ENCODE data around the gene TMEM266.

The TMEM266 gene

DNA sequence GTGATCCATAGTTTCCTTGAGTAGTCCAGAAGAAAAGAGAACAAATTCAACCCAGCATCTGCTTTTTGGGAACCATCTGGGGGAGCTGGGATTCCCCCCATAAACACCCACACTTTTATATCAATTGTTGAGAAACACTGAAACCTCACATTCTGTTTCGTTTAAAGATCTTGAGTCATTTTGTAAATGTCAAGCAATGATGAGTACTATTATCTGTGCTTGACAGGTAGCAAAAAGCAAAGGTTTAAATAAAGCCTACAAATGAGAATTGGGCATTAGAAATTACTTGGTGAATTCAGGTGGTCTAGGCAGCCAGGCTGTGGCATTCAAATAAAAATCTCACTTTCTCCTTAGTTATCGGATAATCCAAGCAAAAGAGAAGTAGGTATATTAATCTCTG, 75.7 kb downstream of the TMEM266 start:
- no peak for DNase-seq

- no peak for DNase-seq
Observed at GRCh38 chr15:76138436-76138835, 78.7 kb downstream of the TMEM266 start.

- DNase-seq, result peak; percentile 30
Observed at GRCh38 chr15:76139368-76140073, 79.7 kb downstream of the TMEM266 start.

GRCh38 chr15:76140074-76140464, 80.3 kb downstream of the TMEM266 start:
- no peak for DNase-seq

DNA sequence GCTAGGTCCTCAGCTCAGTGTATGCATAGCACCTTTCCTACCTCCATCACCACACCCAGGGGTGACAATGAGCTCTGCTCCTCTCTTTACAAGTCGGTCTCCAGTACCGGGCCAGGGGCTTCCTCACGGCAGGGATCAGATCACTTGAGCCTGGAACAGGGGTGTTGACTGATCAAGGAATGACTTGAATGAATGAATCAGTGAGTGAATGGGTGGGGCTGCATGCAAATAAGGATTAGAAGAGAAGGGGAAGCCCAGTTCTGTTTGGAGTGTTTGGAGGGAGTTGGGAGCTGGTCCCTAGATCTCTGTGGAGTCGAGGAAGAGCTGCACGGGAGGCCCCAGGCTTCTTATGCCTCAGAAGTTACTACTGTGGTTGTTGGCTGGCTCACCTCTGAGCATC, 87.0 kb downstream of the TMEM266 start:
- DNase-seq, result no peak

DNA sequence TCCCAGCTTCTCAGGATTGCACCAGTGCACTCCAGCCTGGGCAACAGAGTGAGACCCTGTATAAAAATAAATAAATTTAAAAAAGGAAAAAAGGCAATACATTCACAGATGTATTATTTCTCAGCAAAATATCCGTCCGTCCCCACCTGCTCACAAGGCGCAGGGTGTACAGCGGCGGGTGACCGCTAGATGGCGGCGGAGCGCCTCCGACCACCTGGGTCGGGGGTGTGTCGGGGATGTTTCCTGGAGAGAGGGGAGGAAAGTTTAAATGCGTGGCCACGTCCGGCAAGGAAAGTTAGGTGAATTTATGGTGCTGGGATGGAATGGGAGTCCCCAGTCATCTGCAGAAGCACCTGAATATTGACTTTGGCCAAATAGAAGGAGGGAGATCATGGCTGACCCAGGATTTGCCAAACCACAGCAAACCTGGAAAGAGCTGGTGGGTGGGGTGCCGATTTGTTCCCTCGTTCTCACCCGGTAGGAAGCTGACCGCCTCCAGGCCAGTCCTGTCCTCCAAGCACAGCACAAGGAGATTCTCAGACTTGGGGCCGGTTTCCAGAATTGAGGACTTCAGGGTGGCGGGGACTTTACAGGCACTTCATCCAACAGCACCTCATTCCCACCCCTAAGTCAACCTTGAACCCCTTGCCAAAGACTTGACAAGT, 88.3 kb downstream of the TMEM266 start:
- no peak for DNase-seq

DNA sequence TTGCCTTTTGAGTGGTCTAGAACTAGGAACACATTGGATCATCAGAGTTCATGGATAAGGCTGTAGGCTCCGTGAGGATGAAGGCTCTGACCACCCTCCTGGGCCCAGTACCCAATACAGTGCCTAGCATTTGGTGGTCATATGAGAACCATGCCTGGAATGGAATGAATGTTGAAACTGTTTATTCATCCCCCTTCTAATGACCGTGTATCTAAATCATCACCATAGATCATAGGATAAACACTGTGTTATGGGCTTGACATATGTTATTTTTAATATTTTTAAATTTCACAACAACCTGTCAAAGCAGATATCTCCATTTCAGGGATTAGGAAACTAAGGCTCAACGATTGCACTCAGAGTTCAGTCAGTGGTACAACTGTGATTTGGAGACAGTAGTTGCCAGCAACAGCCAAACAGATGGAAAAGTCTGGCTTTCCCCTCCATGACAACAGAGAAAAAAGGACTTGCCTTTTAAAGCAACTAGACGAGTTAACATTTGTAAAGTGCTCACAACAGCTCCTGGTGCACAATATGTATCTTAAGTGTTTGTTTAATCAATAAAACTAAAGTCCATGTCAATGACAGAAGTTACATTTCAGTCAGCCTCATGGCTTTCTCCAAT, 89.6 kb downstream of the TMEM266 start:
- no peak for DNase-seq

- DNase-seq, result no peak
Observed at GRCh38 chr15:76150513-76150912, 90.7 kb downstream of the TMEM266 start.

DNA sequence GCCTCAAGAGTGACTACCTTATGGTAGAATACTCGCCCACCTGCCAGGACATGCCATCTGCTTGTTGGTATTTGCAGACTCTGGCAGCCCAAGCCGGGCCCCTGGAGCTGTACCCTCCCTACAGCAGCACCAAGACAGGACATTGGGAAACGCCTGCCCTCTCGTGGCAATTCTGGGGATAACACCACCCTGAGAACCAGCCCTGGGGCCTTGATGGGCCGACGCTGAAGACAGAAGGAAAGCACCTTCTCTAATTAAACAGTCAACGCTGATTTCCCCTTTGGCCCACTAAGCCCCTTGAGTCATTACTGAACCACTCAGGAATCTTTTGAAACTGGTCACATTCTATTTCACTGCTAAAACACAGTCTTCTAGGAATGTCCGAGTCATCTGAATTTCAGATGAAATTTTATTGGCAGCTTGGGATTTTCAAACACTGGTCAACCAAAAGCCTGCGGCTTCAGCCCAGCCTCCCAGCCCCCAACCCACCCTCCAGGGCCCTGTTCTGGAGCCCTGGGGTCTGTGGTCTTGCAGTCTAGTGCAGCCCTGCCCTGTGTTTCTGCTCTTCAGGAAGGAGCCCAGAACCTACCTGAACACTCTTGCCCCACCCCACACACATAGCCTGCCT, 91.3 kb downstream of the TMEM266 start:
- peak; percentile 56 for DNase-seq

DNA sequence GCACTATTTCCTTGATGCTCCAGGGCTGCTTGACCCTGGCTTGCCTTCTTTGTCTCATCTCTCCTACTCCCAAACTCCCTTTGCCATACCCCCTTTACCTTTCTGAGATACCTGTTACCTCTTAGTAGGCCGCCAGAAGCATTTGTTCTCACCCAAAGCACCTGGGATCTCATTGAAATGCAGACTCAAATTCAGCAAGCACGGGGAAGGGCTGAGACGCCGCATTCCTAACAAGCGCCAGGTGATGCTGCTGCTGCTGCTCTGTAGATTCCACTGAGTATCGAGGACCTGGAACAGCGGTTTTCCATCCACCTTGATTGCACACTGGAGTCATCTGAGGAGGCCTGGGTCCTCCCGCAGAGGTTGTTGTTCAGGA, 91.8 kb downstream of the TMEM266 start:
- DNase-seq, result no peak

GRCh38 chr15:76152197-76152596, 92.4 kb downstream of the TMEM266 start:
- DNase-seq, result no peak

- DNase-seq, result no peak
Observed at GRCh38 chr15:76153241-76154197, 93.7 kb downstream of the TMEM266 start.

DNA sequence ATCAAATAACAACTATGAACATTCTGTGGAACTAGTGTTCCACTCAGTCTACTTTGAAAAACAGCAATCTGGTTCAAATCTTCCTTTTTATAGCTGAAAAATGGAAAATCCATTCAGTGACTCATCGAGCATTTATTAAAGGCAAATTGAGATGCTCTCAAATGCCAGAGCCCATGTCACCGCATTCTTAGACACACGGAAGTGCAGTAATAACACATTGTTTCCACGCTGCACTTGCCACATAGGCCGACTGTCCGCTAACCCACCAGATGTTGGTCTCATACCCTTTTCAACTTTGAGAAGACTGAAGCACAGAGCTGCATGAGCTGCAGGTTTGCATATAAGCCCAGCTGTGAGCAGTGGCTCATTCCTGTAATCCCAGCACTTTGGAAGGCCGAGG, 95.9 kb downstream of the TMEM266 start:
- no peak for DNase-seq

DNA sequence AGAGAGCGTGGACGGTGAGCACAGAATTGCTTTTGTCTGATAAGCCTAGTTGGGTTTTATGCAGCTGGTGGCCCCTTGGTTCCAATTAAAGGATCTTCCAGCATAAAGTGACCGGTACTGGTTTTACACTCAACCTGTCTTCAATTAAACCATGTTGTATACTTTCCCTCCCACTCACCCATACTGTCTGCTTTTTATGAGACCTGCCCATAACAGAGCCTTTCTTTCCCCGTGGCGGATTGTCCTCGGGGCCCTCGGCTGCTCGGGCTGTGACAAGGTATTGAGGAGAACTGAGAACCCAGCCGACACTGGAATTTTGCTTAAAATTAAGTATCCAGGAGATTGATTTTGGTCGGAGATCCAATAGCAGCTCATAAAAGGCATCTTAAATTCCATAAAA, 98.4 kb downstream of the TMEM266 start:
- no peak for DNase-seq

DNA sequence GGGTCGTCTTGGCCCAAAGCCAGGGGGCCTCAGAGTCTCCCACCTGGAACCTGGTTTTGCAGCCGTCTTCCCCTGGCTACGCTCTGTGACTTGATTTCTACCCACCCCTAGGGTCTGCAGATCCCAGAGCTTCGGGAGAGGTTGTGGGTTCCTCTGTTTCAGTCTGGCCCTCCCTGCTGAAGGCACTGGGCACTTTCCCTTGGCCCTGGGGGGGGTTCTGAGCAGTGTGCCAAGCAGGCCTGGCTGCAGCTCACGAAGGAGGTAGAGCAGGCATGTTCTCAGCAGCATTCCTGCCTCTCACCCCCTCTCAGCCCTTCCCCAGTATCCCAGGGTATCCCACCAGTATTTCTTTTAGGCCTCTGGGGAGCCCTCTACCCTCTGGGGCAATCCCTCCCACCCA, 99.0 kb downstream of the TMEM266 start:
- DNase-seq, result no peak

DNA sequence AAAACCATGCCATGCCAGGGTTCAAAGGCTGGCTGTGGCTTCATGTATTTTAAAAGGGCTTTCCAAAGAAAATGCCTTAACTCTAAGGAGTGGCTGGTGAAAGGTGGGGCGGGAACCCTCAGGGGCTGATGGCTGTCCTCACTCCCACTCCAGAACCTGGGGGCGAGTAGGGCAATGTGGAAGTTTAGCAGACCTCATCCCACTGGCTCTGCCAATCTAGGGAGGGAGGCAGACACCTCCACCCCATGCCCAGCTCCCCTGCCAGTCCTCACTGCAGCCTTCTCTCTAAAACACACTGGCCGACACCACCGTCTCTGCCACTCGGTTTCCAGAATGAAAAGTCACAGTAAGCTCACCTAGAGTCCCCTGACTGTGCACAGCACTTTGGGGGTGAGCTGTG, 99.5 kb downstream of the TMEM266 start:
- DNase-seq, result no peak

DNA sequence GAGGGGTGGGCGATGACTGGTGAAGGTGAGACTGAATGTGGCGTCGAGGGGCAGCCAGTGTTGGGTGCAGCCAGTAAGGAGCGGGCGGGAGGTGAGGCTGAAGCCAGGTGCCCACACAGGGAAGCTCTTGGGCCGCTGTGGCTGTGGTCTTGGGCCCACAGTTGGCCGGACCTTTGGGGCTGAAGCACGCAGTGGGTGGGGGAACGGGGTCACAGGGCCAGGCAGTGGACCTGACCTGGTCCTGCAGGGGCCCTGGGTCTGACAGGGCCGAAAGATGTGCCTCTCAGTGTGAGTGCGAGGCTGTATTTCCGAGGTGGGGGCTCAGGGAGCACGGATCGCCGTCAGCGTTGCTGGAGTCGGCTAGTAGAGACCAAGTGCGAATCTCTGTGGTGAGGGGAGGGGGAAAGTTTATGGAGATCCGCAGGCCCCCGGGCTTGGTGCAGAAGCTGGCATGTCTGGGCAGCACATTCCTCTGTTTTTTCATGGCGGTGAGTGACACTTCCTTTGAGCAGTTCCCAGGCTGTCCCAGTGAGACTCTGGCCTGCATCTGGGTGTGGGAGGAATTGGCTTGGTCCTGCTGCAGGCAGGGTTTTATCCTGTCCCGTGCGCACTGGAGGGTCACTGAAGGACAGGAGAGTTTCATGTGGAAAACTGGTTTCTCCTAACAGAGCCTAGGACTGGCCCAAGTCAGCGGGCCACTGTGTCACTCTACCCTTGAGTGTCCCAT, 100.8 kb downstream of the TMEM266 start:
- DNase-seq, result no peak

DNA sequence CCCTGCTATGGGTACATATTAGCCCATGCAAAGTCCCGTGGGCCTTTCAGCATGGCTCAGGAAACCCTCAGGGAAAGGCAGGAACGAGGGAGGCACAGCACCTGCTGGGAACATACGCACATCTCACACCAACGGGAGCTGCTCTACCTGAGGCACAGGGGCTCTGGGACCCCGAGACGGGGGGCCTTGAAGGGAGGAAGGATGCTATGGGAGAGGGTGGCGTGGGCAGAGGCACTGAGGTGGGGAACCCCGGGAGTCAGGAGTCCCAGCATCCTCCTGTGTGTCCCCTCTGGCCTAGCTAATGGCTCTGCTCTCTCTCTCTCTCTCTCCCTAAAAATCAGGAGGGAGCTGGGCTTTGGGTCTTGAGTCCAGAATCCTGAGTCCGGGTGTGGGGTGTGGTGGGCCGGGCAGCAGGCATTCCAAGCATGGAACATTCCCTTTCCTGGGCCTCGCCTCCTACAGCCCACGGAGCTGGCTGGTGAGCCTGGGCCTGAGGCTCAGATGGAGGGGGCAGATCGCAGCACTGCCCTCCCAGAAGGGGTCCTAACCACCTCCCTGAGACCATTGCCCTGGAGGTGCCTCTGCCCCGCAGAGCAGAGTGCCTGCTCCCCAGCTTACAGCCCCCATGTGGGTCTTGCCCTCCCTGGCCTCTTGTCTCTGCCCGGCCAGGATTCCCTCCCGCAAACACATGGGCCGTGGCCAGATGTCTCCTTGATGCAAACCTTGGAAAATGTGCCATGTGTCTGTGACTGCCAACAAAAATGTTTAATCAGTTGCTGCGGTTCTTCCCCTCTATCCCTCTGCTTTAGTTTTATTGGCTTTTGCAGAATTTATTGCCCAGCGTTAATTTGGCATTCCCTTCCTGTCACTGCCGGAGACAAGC, 101.6 kb downstream of the TMEM266 start:
- no peak for DNase-seq

GRCh38 chr15:76162036-76162398, 102.2 kb downstream of the TMEM266 start:
- DNase-seq, result no peak

GRCh38 chr15:76162784-76163456, 103.1 kb downstream of the TMEM266 start:
- DNase-seq, result no peak
